Measurements from ENCODE around the gene ALDH8A1. TPM values are rescaled to one million over a fixed set of nuclear protein-coding genes. Genes with fewer than 3 reads are reported as not detected.

The ALDH8A1 gene
- polyA plus RNA-seq, 1 of the 3 experiments (the other 2 are of a cell fraction) = 0.25 TPM

DNA sequence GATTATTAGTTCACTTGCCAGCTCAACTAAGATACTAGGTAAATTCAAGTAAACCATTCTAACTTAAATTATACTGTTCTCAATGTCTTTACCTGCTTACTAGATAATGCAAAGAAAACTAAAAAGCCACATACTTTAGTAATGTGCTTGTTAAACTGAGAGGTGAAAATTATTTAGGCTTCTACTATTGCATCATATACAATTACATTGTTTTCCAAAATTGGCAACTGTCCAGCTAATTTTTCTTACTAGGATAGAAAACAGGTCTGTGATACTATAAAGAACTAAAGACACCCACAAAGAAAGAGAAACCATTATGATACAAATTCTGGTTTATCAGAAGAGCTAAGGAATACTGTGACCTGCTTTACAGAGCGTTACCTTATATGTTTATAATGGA lies 45.6 kb upstream of the ALDH8A1 start:
- Histone ChIP-seq H3F3A (replicated peaks; ENCODE audit: insufficient read depth) (peaks cover 4% of the 10 kb centered on the region), H3K4me1 (ENCODE audit: control insufficient read depth in 1 of 2, insufficient read depth in 2 of 2, low read depth in 1 of 2, low read length in 1 of 2) (no peaks in the 10 kb centered on the region; a peak in 2 of 4 replicates), H3K79me2 (ENCODE audit: insufficient read depth) (no peaks in the 10 kb centered on the region), H3K36me3 (replicated peaks in 1 of 2; ENCODE audit: control insufficient read depth in 1 of 2, insufficient read depth in 2 of 2, low read length in 1 of 2) (peaks cover 44 to 46% of the 10 kb centered on the region in 2 experiments), H3K9me2 (no peaks in the 10 kb centered on the region), H2AFZ (ENCODE audit: low read depth) (no peak overlapping the region), H3K9ac (no peak overlapping the region), H3K4me2 (no peak overlapping the region), H3K4me3 (ENCODE audit: low read depth in 2 of 2, low read length in 1 of 2) (no peak overlapping the region), H3K27ac (ENCODE audit: low read depth in 2 of 2, low read length in 1 of 2) (no peak overlapping the region), H3K9me3 (no peaks in the 10 kb centered on the region), H3K27me3 (ENCODE audit: insufficient read depth) (no peaks in the 10 kb centered on the region), H4K20me1 (ENCODE audit: insufficient read depth) (no peaks in the 10 kb centered on the region)
- DNase-seq = no peak
- ChIA-PET CTCF (interaction anchor here (1.1 to 1.3 kb wide), 2 partner anchors 10 to 54 kb away, joined by 3 read pairs; no protein-coding TSS in a partner anchor), POLR2A (no interaction called here)
- TF ChIP-seq RCOR1 (IDR thresholded peaks at IDR 0.05; ENCODE audit: low read length) (no peak), NFIC (IDR thresholded peaks at IDR 0.05; ENCODE audit: borderline replicate concordance) (no peak), FOXJ3 (CRISPR knock-in tag; IDR thresholded peaks at IDR 0.05) (no peak), NRF1 (IDR thresholded peaks at IDR 0.05; ENCODE audit: low read depth, low read length) (no peak), FOSL2 (IDR thresholded peaks at IDR 0.05; ENCODE audit: borderline replicate concordance, low read depth) (no peak), PBX3 (IDR thresholded peaks at IDR 0.05) (no peak), SMC3 (IDR thresholded peaks at IDR 0.05; ENCODE audit: low read depth, low read length) (no peak), RFX5 (IDR thresholded peaks at IDR 0.05; ENCODE audit: low read length) (no peak), MXI1 (IDR thresholded peaks at IDR 0.05; ENCODE audit: low read depth, low read length) (no peak), RAD21 (IDR thresholded peaks at IDR 0.05; ENCODE audit: low read length) (no peak), TCF12 (IDR thresholded peaks at IDR 0.05) (no peak), GATA2 (CRISPR knock-in tag; IDR thresholded peaks at IDR 0.05) (no peak), TAF1 (IDR thresholded peaks at IDR 0.05; ENCODE audit: borderline replicate concordance, low read depth, low read length) (no peak), MEF2A (IDR thresholded peaks at IDR 0.05; ENCODE audit: borderline replicate concordance, low read depth) (no peak), CHD2 (IDR thresholded peaks at IDR 0.05; ENCODE audit: low read length, partially characterized antibody) (no peak)
- TF ChIP-seq, protein P1, sequence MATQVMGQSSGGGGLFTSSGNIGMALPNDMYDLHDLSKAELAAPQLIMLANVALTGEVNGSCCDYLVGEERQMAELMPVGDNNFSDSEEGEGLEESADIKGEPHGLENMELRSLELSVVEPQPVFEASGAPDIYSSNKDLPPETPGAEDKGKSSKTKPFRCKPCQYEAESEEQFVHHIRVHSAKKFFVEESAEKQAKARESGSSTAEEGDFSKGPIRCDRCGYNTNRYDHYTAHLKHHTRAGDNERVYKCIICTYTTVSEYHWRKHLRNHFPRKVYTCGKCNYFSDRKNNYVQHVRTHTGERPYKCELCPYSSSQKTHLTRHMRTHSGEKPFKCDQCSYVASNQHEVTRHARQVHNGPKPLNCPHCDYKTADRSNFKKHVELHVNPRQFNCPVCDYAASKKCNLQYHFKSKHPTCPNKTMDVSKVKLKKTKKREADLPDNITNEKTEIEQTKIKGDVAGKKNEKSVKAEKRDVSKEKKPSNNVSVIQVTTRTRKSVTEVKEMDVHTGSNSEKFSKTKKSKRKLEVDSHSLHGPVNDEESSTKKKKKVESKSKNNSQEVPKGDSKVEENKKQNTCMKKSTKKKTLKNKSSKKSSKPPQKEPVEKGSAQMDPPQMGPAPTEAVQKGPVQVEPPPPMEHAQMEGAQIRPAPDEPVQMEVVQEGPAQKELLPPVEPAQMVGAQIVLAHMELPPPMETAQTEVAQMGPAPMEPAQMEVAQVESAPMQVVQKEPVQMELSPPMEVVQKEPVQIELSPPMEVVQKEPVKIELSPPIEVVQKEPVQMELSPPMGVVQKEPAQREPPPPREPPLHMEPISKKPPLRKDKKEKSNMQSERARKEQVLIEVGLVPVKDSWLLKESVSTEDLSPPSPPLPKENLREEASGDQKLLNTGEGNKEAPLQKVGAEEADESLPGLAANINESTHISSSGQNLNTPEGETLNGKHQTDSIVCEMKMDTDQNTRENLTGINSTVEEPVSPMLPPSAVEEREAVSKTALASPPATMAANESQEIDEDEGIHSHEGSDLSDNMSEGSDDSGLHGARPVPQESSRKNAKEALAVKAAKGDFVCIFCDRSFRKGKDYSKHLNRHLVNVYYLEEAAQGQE (IDR thresholded peaks at IDR 0.05; ENCODE audit: low read depth, low read length) = no peak
- TF ChIP-seq, protein P2, sequence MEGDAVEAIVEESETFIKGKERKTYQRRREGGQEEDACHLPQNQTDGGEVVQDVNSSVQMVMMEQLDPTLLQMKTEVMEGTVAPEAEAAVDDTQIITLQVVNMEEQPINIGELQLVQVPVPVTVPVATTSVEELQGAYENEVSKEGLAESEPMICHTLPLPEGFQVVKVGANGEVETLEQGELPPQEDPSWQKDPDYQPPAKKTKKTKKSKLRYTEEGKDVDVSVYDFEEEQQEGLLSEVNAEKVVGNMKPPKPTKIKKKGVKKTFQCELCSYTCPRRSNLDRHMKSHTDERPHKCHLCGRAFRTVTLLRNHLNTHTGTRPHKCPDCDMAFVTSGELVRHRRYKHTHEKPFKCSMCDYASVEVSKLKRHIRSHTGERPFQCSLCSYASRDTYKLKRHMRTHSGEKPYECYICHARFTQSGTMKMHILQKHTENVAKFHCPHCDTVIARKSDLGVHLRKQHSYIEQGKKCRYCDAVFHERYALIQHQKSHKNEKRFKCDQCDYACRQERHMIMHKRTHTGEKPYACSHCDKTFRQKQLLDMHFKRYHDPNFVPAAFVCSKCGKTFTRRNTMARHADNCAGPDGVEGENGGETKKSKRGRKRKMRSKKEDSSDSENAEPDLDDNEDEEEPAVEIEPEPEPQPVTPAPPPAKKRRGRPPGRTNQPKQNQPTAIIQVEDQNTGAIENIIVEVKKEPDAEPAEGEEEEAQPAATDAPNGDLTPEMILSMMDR (IDR thresholded peaks at IDR 0.05) = no peak
- 92% methylated on average over 1 of the region's 1 CpG for WGBS (ENCODE audit: low lambda C conversion rate)
